Lower leg skin (tissue), 3 donors: Measurements from ENCODE around the gene MPZL1.

Experiments used
- CTCF ChIP-seq, 3 donors: fragments of 450-650 bp; IDR thresholded peaks; one replicate each; pipeline ENCODE4 v1.5.1; 2016; ENCODE audit warnings: antibody characterized with exemption in 3 of 3, mild to moderate bottlenecking in 3 of 3, moderate library complexity in 2 of 3
- POLR2A ChIP-seq, 2 donors: fragments of 450-650 bp; IDR thresholded peaks; one replicate each; pipeline ENCODE4 v1.6.1; 2016 to 2017; ENCODE audit warnings: antibody characterized with exemption in 2 of 2, mild to moderate bottlenecking in 1 of 2, moderate library complexity in 1 of 2

GRCh38 chr1:167685844-167686243, 35.9 kb upstream of the MPZL1 start:
- TF ChIP-seq POLR2A (IDR thresholded peaks at IDR 0.05), result no peak
- no peak for TF ChIP-seq CTCF (IDR thresholded peaks at IDR 0.05)
